ENCODE measurements around the gene GRK6.

Gene GRK6

DNA sequence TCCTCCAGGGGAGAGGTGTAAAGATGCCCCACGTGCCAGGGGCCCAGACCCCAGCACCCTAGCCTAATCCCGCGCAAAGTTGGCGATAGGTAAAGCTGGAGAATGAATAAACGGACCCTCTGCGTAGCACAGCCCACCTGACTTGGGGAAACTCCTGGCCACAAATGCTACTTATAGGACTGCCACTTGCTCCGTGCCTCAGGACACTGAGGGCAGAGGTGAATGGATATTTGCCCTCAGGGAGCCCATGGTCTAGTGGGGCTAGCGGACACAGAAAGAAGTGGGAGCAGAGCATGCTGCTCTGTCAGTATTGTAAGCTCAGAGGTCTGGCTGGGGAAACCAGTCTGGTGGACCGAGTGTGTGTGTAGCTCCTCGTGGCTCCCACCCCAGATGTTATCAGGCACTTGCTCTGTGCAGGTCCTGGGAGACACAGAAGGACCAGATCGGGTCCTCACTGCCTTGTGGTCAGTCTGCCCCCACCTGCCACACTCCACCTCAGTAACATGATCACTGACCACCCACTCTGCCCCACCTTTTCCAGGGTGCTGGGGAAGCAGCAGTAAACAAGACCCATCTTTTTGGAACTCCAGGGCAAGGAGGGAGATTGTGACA lies 841 bp downstream of the GRK6 start:
- DNase-seq = peak; percentile 40

DNA sequence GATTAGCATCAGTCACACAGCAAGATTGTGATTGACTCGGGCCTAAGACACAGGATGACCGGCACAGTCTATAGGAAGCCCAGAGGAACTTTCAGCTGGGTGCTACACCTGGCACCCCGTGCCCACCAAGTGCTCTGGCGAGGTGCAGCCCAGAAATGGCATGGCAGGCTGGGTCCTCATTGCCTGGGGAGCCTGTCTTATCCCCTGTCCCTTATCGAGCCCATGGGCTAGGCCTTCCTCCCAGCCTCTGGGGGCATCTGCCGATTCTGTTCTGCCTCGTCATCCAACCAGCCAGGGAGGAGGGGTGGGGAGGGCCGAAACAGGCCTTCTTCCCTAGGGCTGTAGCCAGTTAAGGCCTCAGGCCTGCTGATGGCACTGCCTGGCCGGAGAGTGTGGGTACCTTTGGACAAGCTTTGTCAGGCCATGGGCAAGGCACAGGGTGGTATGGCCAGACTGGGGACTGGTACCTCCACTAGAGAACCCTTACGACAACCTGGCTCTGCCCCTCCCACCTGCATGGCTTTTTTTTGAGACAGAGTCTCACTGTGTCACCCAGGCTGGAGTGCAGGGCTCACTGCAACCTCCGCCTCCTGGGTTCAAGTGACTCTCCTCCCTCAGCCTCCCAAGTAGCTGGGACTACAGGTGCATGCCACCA lies 1.6 kb downstream of the GRK6 start:
- peak; percentile 70 for DNase-seq

DNA sequence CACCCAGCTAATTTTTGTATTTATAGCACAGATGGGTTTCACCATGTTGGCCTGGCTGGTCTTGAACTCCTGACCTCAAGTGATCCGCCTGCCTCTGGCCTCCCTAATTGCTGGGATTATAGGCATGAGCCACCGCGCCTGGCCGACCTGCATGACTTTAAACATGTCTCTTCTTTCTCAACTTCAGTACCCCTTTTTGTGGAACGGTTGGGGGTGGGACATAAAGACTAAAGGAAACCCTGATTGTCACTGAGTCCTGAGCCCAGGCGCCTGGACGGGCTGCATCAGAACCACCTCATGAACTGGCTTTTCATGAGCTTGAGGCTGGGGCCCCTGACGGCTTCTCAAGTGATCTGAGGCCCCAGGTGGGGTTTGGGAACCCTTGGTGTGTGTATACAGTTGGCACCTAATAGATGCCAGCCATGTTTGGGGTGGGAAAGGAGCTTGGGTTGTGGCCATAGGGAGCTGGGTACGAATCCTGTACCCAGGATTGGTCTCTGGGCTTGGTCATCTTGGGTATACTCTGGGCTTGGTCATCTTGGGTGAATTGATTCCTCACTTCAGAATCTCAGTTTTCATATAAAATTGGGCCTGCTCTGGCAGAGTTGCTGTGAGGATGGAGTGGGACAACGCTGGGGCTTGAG lies 2.2 kb downstream of the GRK6 start:
- DNase-seq = no peak

DNA sequence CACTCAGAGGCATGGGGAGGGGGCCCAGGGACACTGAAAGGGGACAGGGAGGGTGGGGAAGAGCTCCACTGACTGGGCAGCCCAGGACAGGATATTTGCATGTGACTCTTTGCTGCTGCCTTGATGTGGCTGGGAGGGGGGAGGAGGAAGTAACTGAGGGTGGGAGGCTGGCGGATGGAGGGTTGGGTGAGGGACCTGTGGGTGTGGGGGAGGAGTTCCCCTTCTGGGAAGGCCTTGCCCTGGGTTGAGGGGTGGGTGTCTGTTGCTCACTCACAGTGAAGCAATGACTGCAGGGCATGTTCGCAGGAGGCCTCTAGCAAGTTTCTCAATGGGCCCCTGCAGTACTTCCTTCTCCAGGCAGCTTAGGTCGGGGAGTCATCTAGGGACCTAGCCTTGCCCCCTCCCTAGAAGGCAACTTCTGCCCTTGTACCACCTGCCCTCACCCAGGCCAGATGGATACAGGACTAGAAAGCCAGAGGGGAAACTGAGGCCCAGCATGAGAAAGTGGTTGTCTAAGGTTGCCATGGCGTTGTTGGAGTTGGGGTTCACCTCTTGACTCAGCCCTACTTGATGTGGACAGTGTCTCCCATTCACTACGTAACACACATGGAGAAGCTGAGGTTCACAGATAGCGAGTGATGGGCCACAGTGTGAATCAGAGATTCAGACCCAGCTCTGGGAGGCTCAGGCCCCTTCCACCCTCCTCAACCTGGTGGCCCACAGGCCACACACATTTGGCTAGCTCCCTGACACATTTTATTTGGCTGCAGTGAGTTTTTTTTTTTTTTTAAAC lies 3.0 kb downstream of the GRK6 start:
- peak; percentile 94 for DNase-seq

DNA sequence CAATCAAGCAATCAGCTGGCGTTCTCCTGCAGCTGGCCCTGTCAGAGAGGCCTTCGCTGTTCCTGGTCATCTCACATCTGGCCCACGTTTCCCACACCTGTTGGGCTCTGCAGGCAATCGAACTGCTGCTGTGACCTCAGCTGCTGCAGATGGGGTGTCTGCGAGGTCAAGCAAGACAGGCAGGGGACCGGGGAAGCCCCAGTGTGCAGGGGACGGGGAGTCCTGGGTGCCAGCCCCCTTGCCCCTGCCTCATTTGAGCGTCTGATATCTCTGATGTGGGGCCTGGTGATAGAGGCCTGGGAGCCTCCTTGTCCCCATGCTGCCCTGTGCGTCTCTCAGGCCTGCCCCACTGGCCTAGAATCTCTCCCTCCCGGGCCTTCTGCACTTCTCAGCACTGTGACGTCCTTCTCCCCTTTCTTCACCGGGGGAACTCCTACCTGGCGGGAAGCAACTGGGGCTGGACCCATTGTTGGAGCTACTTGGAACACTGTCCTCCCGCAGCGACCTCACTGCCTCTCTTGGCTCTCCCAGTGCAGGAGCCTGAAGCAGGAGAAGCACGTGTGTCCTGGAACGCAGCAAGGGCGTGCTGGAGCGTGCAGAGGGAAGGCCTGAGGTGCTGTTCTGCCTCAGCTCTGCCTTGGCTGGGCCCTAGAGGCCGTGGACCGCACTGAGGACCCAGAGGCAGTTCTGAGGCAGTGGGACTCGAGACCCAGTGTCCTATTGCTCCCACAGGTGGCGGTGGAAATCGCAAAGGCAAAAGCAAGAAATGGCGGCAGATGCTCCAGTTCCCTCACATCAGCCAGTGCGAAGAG lies 3.9 kb downstream of the GRK6 start:
- no peak for DNase-seq

DNA sequence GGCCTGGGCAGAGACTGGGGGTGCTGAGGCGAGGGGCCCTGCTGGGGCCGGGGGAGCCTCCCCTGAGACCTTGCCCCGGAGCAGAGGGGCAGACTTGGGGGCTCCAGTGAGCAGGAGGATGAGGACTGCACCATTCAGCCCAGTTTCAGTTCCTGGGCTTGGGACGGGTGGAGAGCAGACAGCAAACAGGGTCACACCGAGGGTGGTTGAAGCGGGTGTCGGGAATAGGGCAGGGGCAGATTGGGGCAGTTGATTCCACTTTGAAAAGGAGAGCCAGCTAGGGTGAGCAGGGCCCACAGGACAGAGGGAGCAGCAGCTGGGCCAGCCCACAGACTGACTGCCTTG lies 4.5 kb downstream of the GRK6 start:
- DNase-seq = peak; percentile 33

DNA sequence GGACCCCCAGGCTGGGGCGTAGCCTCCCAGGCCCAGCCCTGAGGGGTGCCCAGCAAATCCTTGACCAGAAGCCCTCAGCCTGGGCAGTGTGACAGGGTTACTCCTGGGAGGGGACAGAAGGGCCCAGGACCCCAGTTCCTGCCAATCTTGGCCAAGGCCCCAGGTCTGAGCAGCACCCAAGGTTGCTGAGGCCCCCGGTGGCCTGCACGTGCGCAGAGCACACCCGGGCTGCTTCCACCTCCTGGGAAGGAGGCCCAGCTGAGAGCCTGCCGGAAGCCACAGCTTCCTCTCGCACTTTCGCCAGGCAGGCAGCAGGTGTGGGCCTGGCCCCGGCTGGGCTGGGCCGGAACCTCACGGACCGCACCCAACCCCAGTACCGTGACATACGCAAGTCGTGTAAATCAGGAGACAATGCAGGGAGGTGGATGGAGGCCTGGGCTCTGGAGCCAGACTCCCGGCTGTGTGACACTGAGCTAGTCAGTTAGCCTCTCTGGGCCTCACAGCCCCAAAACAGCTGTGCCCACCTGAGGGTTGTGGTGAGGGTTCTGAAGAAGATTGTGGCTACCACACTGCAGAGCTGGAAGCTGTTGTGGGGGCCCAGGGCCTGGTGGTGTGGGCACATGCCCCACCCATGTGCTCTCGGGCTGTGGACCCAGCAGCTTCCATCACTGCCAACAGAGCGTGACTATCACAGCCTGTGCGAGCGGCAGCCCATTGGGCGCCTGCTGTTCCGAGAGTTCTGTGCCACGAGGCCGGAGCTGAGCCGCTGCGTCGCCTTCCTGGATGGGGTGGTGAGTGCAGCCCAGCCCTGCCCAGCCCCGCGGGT lies 5.1 kb downstream of the GRK6 start:
- peak; percentile 92 for DNase-seq

DNA sequence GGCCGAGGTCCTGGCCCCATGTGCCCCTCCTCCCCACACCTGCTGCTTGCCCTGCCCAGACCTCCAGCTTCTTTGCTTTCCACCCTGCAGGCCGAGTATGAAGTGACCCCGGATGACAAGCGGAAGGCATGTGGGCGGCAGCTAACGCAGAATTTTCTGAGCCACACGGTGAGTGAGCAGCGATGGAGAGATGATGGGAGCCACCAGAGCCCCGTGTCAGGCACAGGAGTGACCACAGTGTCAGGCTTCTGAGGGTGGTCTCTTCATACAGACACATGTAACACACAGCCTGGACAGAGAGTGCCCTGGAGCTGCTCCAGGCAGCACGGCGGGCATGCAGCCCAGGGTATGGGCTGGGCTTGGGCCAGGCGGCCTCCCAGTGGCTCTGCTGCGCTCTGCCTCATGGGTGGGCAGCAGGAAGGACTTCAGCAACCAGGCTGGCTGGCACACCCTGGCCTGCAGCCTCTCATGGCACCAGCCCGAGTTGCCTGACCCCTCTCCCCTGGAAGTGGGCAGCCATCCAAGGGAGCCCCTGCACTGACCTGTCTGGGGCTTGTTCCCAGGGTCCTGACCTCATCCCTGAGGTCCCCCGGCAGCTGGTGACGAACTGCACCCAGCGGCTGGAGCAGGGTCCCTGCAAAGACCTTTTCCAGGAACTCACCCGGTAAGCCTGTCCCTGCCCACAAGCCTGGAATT lies 5.8 kb downstream of the GRK6 start:
- no peak for DNase-seq

DNA sequence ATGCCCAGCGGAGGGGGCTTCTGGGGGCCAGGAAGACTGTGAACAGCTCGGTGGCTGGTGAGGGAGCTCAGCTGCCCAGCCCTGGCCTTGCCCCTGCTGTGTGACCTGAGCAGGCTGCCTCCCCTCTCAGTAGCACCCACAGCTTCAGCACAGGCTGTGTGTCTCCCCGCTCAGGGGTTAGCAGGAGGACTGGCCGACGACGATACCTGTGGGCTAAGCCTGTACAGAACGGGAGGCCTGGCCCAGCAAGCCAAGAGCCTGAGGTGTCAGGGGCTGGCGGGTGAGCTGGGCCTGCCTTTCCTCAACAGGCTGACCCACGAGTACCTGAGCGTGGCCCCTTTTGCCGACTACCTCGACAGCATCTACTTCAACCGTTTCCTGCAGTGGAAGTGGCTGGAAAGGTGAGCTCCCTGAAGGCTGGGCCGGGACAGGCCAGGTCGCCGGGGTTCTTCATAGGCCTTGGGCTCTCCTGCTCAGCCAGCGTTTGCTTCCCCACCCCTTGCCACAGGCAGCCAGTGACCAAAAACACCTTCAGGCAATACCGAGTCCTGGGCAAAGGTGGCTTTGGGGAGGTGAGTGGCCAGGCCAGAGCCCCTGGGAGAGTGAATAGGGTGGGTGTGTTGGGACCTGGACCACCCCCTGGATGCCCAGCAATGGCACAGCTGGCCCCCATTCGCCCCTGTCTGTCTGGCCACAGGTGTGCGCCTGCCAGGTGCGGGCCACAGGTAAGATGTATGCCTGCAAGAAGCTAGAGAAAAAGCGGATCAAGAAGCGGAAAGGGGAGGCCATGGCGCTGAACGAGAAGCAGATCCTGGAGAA lies 6.6 kb downstream of the GRK6 start:
- no peak for DNase-seq

DNA sequence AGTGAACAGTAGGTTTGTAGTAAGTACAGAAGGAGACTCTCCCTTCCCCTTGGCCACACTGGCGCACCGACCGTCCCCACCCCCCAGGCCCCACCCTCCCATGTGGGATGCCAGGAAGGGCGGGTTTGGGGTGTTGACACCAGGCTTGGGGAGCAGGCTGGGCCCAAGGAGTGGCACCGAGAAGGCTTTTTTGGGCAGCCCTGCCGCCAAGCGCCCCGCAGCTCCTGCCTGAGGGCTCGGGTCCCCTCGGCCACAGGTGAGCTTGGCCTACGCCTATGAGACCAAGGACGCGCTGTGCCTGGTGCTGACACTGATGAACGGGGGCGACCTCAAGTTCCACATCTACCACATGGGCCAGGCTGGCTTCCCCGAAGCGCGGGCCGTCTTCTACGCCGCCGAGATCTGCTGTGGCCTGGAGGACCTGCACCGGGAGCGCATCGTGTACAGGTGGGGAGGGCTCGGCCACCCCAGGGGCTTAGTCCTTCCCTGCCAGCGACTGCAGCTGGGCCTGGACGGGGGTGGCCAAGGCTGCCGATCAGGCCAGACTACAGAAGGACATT lies 7.3 kb downstream of the GRK6 start:
- no peak for DNase-seq

DNA sequence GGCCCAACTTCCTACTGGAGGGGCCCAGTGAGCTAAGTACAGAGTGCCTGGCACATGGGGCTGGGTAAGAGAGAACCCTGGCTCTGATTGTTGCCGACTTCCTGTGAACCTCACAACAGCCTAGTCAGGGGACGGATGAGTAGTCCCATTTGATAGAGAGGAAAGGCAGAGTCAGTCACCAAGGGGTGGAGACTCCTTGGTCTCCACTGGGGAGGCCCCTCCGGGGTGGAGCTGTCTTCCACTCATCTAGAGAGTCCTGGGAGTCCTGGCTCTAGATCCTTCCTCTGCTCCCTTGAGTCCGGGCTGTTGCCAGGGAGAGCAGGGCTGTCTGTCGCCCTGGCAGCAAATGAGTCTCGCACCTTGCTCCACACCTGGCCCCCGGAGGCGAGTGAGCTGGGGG lies 8.0 kb downstream of the GRK6 start:
- peak; percentile 80 for DNase-seq

DNA sequence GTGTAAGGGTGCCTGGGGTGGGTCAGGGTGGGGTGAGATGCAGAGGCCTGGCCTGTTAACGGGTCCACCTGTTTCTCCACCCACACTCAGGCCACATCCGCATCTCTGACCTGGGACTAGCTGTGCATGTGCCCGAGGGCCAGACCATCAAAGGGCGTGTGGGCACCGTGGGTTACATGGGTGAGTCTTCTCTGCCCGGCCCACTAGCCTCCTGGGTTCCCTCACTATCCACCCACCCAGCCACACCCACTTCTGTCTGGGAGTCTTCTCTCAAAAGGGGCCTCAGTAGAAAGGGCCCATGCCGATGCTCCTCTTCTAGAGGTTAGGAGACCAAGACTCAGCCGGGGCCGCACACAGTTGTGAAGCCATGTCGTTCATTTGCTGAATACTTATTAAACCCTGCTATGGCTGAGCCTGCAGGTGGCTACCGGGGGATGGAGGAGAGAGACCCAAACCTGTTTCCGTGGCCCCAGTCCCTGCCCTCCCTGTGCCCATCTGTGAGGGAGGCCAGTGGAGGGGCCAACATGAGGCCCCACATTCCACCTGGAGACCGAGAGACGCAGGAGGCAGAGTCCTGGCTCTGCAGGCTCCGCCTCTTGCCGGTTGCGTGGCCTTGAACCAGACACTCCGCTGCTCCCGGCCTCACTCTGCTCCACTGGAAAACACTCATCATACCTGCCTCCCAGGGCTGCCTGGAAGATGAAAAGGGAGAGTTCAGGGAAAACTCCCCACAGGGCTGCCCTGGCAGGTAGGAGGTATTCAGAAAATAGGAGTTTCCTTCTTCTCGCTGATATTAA lies 8.7 kb downstream of the GRK6 start:
- no peak for DNase-seq

DNA sequence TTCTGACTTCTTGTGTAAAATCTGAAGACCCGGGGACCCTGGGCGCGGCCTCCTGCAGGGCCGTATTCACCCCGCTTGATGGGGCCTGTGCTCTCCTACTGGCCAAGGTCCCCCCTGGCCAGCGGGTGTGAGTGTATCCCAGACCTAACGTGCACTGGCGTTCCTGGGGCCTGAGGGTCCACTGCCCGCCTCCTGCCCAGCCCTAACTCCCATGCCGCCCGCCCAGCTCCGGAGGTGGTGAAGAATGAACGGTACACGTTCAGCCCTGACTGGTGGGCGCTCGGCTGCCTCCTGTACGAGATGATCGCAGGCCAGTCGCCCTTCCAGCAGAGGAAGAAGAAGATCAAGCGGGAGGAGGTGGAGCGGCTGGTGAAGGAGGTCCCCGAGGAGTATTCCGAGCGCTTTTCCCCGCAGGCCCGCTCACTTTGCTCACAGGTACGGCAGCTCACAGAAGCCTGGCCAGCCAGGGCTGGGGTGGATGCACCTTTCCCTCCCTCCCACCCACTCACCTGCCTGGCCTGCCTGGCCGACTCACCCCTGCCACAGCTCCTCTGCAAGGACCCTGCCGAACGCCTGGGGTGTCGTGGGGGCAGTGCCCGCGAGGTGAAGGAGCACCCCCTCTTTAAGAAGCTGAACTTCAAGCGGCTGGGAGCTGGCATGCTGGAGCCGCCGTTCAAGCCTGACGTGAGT lies 9.5 kb downstream of the GRK6 start:
- DNase-seq = no peak

DNA sequence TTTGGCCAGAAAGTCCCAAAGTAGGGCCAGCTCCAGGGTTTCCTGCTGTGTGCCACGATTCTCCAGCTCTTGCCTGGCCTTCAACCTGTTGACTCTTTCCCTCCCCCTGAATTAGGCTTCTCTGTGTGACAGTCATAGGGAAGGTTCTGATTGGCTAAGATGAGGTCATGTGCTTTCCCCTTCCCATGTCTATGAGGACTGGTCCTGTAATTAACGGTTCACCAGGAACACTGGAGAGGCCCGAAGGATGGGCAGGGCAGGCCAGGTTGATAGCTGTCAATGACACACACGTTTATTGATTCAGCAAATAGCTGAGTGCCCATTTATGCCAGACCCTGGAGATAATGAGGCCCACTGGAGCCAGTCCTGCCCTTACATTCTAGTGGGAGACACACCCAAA lies 11.1 kb downstream of the GRK6 start:
- DNase-seq = no peak

DNA sequence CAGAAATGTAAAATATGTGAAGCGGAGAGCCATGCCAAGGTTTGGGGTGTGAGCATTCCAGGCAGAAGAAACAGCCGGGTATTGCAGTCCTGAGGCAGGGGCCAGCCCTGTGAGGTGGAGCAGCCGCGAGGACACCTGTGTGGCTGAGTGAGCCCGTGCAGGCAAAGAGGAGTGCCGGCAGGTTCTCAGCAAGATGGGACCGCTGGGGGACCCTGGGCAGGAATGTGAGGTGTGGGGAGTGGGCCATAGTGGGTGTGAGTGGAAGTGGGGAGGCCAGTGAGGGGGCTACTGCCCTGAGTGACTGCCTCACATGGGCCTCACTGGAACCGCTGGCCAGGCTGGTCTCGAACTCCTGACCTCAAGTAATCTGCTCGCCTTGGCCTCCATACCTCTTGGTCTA lies 12.0 kb downstream of the GRK6 start:
- no peak for DNase-seq

DNA sequence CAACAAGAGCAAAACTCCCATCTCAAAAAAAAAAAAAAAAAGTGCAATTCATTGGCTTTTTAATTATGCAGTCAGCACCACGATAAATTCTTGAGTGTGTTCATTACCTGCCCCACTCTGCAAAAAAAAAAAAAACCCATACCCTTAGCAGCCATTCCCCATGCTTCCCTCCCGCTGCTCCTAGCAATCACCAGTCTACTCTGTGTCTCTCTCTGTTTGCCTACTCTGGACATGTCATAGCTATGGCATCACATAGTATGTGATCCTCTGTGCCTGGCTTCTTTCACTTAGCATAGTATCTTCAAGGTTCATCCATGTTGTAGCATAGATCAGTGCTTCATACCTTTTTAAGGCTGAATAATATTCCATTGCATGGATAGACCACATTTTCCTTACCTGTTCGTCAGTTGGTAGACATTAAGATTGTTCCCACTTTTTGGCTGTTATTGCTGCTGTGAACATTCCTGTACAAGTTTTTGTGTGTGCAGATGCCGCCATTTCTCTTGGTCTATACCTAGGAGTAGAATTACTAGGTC lies 13.1 kb downstream of the GRK6 start:
- no peak for DNase-seq

DNA sequence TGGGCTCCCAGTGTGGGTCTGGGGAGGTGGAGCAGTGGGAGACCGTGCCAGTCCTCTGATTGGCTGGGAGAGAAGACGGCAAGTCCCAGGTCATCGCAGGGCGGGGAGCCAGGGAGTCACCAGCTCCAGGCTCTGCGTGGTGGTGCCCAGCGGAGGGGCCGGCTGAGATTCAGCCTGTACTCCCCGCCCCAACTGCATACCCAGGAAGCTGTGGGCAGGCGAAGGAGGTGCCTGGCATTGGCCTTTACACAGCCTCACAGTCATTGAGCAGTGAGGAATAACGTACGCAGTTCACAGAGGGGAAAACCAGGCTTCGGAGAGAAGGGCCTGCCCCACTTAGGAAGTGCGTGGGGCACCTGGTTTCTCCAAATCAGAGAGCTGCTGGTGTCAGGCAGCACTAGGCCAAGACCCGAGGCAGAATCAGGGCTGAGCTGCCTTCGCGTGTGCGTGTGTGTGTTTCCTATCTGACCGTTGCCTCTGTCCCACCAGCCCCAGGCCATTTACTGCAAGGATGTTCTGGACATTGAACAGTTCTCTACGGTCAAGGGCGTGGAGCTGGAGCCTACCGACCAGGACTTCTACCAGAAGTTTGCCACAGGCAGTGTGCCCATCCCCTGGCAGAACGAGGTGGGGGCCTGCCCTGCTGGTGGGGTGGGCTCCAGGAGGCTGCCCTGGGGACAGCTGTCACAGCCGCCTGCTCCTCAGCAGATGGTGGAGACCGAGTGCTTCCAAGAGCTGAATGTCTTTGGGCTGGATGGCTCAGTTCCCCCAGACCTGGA lies 13.9 kb downstream of the GRK6 start:
- peak; percentile 31 for DNase-seq

All from activated CD4-positive, alpha-beta T cell treated with anti-CD3 and anti-CD28 coated beads, Interleukin-2, Interleukin-6, amounts not matched to agents 100 ng/mL and 50 ng/mL, durations not matched to agents 16 hours and 8 hours (primary cell).